DND-41 (cell line): ENCODE results near the gene ACAD11.

Experiments
- CTCF ChIP-seq: IDR thresholded peaks from 2 replicates; pipeline ENCODE4 v1.5.1; 2012; ENCODE audit warnings: borderline replicate concordance, low read length, moderate library complexity, mild to moderate bottlenecking; ENCODE audit not compliant: poor library complexity, severe bottlenecking; ENCODE audit errors: extremely low read depth
- EZH2 ChIP-seq: IDR thresholded peaks from 3 replicates; pipeline ENCODE4 v1.6.1; 2012; ENCODE audit warnings: borderline replicate concordance, low read depth, mild to moderate bottlenecking, moderate library complexity, low read length, inconsistent platforms; ENCODE audit not compliant: severe bottlenecking

DNA sequence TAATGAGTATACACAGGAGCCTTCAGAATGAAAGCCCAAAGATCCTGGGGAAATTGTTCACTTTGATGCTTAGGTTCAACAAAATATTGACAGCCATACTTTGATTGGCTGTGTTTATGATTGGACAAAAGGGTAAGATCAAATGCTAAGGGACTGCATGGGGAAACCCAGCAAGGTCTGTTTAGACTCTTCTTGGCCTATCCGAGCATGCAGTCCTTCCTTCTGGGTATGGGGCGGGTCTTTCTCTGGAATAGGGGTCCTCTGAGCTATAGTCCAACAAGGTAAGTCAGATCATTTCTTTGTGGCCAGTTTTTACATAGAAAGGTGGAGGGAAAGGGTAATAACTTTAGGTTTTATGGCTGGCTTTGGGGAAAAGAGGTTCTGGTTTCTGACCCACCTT lies 115.5 kb downstream of the ACAD11 start:
- TF ChIP-seq CTCF (no peak), EZH2 (no peak)
